Cardiac muscle cell (in vitro differentiated cells and primary cell): ENCODE measurements around the gene NHSL2. TPM values are rescaled to one million over a fixed set of nuclear protein-coding genes. Genes with fewer than 3 reads are reported as not detected.

Experiments
- DNase-seq, 2 donors: peaks; one replicate each; pipeline versions ENCODE4 v3.0.0 to v3.0.0-alpha.2; 2010 to 2017; ENCODE audit warnings: low read depth in 1 of 2, low spot score in 1 of 2
- H3K27ac ChIP-seq: fragments of 200-600 bp; sonication (generic); 2 replicates; pipeline ENCODE4 v1.5.1; 2016
- H3K27me3 ChIP-seq: fragments of 200-600 bp; sonication (generic); 2 replicates; pipeline ENCODE4 v1.6.0; 2016; ENCODE audit warnings: control low read depth
- H3K36me3 ChIP-seq: fragments of 200-600 bp; sonication (generic); 2 replicates; pipeline ENCODE4 v1.5.1; 2016; ENCODE audit warnings: control low read depth
- H3K4me1 ChIP-seq: fragments of 200-600 bp; sonication (generic); 2 replicates; pipeline ENCODE4 v1.8.1; 2017; ENCODE audit warnings: low read depth, mild to moderate bottlenecking, mixed run types
- H3K4me3 ChIP-seq: fragments of 200-600 bp; sonication (generic); 2 replicates; pipeline ENCODE4 v1.5.1; 2016; ENCODE audit warnings: mild to moderate bottlenecking
- H3K9me3 ChIP-seq: fragments of 200-600 bp; sonication (generic); 2 replicates; pipeline ENCODE4 v1.5.1; 2017; ENCODE audit warnings: low read depth, mild to moderate bottlenecking, control low read depth
- CTCF ChIP-seq: IDR thresholded peaks from 2 replicates; pipeline ENCODE4 v1.5.1; 2012; ENCODE audit warnings: low read depth, mild to moderate bottlenecking, low read length
- polyA plus RNA-seq: library from polyadenylated mRNA; unstranded; fragments of >200 nt; fragmentation: Nextera tagmentation; extraction: Ambion mirVana; gene quantifications from 2 replicates; pipeline ENCODE4 v1.2.1, GENCODE V29; 2016
- total RNA-seq: library from RNA; depleted of rRNA; stranded (reverse); fragments of >200 nt; gene quantifications from 2 replicates; pipeline ENCODE4 v1.2.3, GENCODE V29; 2016

The NHSL2 gene
- total and polyA plus RNA-seq, 2 experiments from 2014 or later: 6.6 to 7.9 TPM

- H3K4me3 ChIP-seq: no peak overlapping the region
- peak; percentile 79 to 92 for DNase-seq
- no peaks in the 10 kb centered on the region for H3K36me3 ChIP-seq
- TF ChIP-seq CTCF: peak; percentile 72
- no peaks in the 10 kb centered on the region for H3K9me3 ChIP-seq
- peaks cover 30% of the 10 kb centered on the region for H3K4me1 ChIP-seq
- H3K27ac ChIP-seq: peak overlapping the region; percentile 85
- no peaks in the 10 kb centered on the region for H3K27me3 ChIP-seq
Observed at GRCh38 chrX:72126539-72127140, 216.0 kb downstream of the NHSL2 start.

GRCh38 chrX:72127332-72127731 lies 216.7 kb downstream of the NHSL2 start:
- Histone ChIP-seq H3K4me3 (no peak overlapping the region), H3K36me3 (no peaks in the 10 kb centered on the region), H3K4me1 (peaks cover 30% of the 10 kb centered on the region), H3K27ac (no peak overlapping the region), H3K27me3 (no peaks in the 10 kb centered on the region), H3K9me3 (no peaks in the 10 kb centered on the region)
- TF ChIP-seq CTCF: no peak
- DNase-seq: no peak

DNA sequence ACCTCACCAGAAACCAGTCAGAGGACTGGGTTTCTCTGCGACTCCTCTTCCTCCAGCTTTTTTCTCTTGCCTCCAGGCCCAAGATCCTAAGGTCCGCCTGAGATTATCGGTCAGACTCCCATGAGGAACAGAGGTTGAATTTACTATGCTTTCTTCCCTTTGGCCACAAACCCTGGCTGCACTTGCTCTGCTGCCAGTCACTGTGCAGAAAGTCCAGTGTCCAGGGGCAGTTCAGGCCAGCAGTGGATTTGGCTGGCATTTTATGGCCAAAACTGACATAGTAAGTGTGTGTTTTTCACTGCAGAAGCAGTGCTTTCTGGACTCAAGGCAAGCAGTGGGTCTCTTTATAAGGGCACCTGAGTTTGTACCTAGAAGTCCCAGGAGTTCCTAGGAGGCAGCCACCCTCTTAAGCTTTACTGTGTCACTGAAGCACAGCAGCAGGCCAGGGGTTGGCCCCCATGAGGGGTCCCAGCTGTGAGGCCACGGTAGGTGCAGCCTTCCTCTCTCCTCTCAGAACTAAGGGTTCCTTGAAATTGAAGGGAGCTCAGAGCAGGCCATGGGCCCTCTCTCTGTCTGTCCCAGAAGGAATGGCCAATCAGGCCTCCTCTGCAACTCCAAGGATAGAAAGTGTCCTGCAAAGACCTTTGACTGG lies 217.7 kb downstream of the NHSL2 start:
- Histone ChIP-seq H3K27me3 (no peaks in the 10 kb centered on the region), H3K4me1 (peaks cover 24% of the 10 kb centered on the region), H3K4me3 (no peak overlapping the region), H3K36me3 (no peaks in the 10 kb centered on the region), H3K27ac (no peak overlapping the region), H3K9me3 (no peaks in the 10 kb centered on the region)
- no peak for TF ChIP-seq CTCF
- no peak for DNase-seq

DNA sequence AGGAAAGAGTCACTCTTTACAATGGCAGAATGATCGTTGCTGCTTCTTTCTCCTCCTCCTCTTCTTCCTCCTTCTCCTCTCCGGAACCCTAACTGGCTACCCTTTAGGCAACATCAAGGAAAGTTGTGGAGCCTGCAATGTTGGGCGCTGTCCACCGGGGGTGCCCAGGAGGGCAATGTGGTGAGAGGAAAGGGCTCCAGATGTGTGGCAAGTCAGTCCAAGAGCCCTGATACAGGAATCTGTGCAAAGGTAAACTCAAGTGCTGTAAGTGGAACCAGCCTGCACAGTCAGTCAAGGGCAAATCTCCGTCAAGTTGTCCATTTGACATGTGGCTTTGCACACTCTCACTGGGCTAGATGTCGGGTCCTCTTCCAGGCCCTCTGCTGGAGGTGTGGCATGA lies 218.2 kb downstream of the NHSL2 start:
- no peaks in the 10 kb centered on the region for H3K9me3 ChIP-seq
- DNase-seq: peak; percentile 28 to 65
- H3K36me3 ChIP-seq: no peaks in the 10 kb centered on the region
- H3K27ac ChIP-seq: no peak overlapping the region
- H3K4me1 ChIP-seq: peaks cover 21% of the 10 kb centered on the region
- H3K4me3 ChIP-seq: no peak overlapping the region
- TF ChIP-seq CTCF: peak; percentile 38
- H3K27me3 ChIP-seq: no peaks in the 10 kb centered on the region

GRCh38 chrX:72129661-72130060 lies 219.0 kb downstream of the NHSL2 start:
- Histone ChIP-seq H3K4me1 (peaks cover 15% of the 10 kb centered on the region), H3K27ac (no peak overlapping the region), H3K36me3 (no peaks in the 10 kb centered on the region), H3K27me3 (no peaks in the 10 kb centered on the region), H3K4me3 (no peak overlapping the region), H3K9me3 (no peaks in the 10 kb centered on the region)
- no peak for DNase-seq
- TF ChIP-seq CTCF: no peak
